ENCODE data around the gene STK39.
A peak's percentile ranks its signal among the peaks of the same experiment; 100 is the strongest.

The STK39 gene

DNA sequence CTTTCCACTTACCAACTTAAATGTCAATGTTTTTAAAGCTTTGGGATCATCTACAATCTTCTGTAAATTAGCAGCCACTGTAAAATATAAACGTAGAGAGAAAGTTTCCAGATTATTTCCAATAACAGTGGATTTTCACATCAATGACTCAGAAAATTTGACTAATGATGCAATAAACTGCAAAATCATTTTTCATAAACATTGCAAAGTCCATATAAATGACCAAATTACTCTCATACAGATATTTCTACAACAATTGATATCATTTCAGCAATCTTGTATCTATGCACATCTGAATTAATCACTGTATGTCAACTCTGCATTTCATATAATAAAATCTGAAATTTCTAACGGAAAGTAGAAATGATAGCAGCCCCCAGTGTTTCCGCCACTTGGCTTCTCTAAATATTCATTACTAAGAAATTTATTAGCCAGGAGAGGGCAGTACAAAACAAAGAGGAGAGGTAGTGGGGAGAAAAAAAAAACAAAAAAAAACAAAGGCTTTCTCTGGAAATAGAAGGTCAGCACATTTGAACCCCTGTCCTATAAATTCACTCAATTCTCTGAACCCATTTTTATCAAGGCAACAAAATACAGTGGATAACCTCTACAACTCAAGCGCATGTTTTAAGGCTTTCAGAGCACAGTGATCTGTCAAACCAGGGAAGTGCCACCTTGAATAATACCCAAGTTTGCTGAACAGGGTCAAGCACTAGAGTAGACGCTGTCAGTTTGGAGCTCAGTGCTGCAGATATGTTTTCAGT lies 282.6 kb downstream of the STK39 start:
- Mint-ChIP-seq H3K4me1 (peaks cover 17% of the 10 kb centered on the region), H3K36me3 (peaks cover 12% of the 10 kb centered on the region), H3K4me3 (no peak overlapping the region), H3K9me3 (no peaks in the 10 kb centered on the region), H3K27ac (no peak overlapping the region)
- DNase-seq (ENCODE audit: low spot score in 2 of 2) (no peak), ATAC-seq (no peak)

DNA sequence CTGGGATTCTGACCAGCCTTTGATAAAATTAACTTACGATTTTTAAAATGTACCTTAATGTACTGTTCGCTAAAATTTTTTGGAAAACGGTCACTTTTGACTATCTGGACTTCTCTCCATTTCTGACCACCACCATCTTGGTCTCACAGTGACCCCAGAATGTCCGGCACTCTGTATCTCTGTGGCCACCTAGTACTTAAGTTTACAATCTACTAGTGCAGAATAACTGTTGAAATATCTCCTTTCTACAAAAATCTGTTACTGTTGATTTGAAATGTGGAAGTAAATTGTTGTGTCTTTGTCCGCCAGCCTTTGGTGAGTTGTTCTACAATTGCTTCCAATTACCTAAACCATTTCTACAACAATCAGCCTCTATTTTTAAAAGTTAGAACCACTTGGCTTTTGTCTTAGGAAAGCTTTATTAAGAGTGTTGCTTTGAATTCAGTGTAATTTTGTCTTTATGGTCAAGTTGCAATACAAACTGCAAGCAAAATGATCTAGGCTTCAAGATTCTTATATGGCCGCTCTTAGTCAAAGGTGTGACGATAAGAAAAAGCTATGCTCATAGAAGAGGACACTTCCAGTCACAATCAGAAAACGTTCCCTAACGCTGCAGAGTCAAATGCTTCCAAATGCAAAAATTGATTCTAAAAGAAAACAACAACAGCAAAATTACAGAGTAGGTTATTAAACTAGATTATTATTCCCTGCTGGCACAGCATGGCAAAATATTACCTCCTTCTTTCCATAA lies 283.3 kb downstream of the STK39 start:
- DNase-seq (ENCODE audit: low spot score in 2 of 2) (no peak), ATAC-seq (no peak)
- no peaks in the 10 kb centered on the region for H3K9me3 Mint-ChIP-seq
- H3K27ac Mint-ChIP-seq: no peak overlapping the region
- no peak overlapping the region for H3K4me3 Mint-ChIP-seq
- peaks cover 12% of the 10 kb centered on the region for H3K36me3 Mint-ChIP-seq
- peaks cover 12% of the 10 kb centered on the region for H3K4me1 Mint-ChIP-seq

DNA sequence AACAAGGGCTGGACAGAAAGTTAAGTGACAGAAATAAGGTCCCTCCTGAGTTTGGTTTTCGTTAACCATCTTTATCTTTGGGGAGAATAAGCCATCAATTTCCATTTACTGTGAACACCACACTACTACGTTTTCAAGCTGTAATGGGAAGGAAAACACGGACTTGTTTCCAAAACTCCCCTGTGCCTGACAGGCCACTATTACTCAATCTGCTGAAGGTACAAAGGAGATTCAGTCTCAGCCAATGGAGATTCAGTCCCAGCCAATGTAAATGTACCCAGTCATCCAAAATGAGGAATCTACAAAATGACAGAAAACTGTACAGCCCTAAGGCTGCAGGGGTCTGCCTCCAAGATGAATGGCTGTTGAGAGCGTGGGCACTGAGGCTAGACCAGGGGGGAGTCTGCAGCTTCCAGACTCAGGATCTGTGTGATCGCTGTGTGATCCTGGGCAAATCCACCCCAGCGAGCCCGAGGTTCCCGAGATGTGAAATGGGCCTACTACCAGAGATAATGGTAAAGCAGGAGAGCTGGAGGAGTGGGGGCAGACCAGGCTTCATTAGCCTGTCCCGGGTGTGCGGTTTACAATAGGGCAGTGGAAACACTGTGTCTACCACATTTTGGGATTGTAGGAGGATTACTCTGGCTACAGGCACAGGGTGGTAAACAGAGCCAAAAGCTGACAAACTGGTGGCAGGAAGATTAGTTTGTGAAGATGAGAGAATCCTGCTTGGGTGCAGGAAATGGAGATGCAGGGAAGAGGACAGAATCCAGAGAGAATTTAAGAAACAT lies 284.8 kb downstream of the STK39 start:
- peaks cover 12% of the 10 kb centered on the region for H3K36me3 Mint-ChIP-seq

DNA sequence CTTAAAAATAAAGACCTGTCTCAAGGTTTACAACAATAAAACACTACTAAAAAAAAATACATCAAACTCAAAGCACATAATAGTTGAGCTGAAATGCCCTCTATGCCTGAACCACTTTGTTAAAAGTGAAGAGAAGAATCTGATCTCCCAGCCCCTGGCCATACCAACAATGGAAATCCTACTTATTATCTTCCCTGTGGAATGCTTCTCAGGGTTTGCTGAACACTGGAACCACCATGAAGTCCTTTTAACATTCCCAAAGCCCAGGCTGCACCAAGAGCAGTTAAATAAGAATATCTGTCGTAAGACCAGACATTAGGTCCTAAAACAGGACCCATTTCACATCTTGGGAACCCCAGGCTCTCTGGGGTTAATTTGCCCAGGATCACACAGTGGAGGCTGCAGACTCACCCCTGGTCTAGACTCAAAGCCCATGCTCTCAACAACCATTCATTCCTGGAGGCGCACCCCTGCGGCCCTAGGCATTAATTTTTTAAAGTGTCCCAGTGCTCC lies 285.8 kb downstream of the STK39 start:
- H3K27ac Mint-ChIP-seq: no peak overlapping the region
- no peak overlapping the region for H3K4me3 Mint-ChIP-seq
- DNase-seq (ENCODE audit: low spot score in 2 of 2) (no peak), ATAC-seq (no peak)
- peaks cover 12% of the 10 kb centered on the region for H3K4me1 Mint-ChIP-seq
- H3K9me3 Mint-ChIP-seq: no peaks in the 10 kb centered on the region
- H3K36me3 Mint-ChIP-seq: peaks cover 12% of the 10 kb centered on the region

More for the DNA sequence above, 284.8 kb downstream of the STK39 start:
- ATAC-seq (no peak), DNase-seq (ENCODE audit: low spot score in 2 of 2) (no peak)
- no peaks in the 10 kb centered on the region for H3K9me3 Mint-ChIP-seq
- peak overlapping the region; percentile 51 for H3K27ac Mint-ChIP-seq
- no peak overlapping the region for H3K4me3 Mint-ChIP-seq
- H3K4me1 Mint-ChIP-seq: peaks cover 12% of the 10 kb centered on the region

DNA sequence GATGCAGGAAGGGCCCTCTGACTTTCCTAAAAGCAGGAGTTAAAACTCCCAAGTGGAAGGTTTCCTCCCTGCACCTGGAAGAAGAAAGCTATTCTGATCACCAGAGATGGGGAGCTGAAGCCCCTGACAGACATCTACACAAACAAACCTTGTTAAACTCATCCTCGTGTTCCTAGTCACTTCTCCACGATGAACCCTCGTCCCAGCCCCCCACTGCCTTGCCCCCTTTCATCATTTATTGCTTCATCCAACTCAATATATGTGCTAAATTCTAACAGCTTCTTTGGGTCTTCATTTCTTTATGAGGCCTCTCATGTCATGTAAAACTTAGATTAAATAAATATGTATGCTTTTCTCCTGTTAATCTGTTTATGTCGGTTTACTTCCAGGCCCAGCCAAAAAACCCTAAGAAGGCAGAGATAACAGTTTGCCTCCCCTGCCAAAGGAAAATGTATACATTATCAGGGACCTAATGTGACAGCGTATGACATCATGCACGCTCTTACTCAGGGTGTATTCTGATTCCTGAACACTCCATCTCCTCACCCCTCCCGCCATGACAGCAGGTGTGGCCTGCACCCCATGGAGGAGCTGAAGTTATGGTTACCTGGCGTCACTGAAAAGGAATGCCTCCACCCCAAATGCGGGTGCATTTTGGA lies 287.2 kb downstream of the STK39 start:
- H3K27ac Mint-ChIP-seq: no peak overlapping the region
- ATAC-seq (no peak), DNase-seq (ENCODE audit: low spot score in 2 of 2) (no peak)
- H3K9me3 Mint-ChIP-seq: no peaks in the 10 kb centered on the region
- no peak overlapping the region for H3K4me3 Mint-ChIP-seq
- peaks cover 1% of the 10 kb centered on the region for H3K4me1 Mint-ChIP-seq
- H3K36me3 Mint-ChIP-seq: peaks cover 12% of the 10 kb centered on the region

DNA sequence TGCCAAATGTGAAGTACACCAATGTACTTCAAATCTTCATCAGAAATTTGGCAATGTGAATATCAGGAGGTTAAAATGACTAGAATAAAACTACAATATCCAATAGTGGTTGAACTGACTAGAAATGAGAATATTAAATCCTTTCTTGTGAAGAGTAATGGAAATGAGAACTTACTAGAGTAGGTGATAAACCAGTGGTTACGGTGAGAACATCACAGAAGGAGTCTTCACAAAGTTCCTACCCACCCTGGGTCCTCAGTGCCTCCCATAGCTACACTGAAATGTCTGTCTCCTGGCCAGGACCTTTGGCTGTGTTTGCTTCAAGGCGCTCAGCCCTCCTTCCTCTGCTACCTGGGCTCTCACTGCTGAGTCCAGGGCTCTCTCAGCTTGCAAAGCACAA lies 289.7 kb downstream of the STK39 start:
- Mint-ChIP-seq H3K36me3 (no peaks in the 10 kb centered on the region), H3K27ac (peak overlapping the region; percentile 1)

DNA sequence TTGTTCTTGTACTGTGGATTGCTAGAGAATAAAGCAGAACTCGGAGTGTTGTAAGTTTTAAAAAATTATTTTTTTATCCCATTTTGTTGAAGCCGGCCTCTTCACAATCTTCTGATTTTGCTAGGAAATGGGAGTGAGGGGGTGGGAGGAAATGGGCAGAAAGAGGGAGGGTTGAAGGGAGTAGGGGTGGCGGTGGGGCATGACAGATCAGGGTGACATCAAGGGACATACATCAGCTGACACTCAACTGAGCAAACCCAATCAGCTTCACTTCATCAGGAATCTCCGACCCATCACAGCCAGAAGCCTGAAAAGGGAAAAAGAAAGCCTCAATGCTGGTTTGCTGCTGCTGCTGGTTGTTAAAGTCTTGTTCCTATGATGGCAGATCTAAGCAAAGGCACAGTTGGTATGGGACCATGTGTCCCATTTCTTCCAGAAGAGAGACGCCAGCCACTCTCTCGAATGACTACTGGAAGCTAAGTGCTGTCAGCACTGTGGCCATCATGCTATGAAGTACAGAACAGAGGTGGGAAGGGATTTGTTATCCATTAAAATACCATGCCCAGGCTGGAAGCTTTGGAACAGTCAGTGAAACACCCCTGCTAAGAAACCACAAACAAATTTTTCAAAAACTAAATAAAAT lies 292.0 kb downstream of the STK39 start:
- H3K4me3 Mint-ChIP-seq: no peak overlapping the region
- ATAC-seq (no peak), DNase-seq (ENCODE audit: low spot score in 2 of 2) (no peak)
- peaks cover 2% of the 10 kb centered on the region for H3K9me3 Mint-ChIP-seq
- no peak overlapping the region for H3K27ac Mint-ChIP-seq
- no peaks in the 10 kb centered on the region for H3K36me3 Mint-ChIP-seq
- H3K4me1 Mint-ChIP-seq: no peaks in the 10 kb centered on the region

More for the DNA sequence above, 289.7 kb downstream of the STK39 start:
- no peak overlapping the region for H3K4me3 Mint-ChIP-seq
- H3K9me3 Mint-ChIP-seq: no peaks in the 10 kb centered on the region
- ATAC-seq (no peak), DNase-seq (ENCODE audit: low spot score in 2 of 2) (no peak)
- H3K4me1 Mint-ChIP-seq: no peaks in the 10 kb centered on the region

DNA sequence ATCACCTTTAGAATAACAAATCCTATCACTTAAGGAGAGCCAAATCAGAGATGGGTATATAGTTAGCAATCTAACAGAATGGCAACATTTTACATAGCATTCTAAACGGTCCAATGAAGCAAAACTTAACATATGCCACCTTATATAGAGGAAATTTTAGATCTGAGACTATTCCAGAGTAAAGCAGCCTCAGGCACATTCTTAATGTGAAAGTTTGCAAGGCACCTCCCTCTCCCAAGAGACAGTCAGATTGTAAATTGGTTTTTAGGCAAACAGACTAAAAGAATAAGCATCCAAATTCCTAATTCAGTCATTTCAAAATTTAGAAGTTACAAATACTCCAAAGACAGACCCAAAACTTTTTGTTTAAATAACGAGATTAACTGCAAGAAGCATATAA lies 292.9 kb downstream of the STK39 start:
- H3K36me3 Mint-ChIP-seq: no peaks in the 10 kb centered on the region
- no peak for DNase-seq (ENCODE audit: low spot score in 2 of 2)
- peaks cover 2% of the 10 kb centered on the region for H3K9me3 Mint-ChIP-seq
- no peak overlapping the region for H3K4me3 Mint-ChIP-seq
- no peak for ATAC-seq
- no peak overlapping the region for H3K27ac Mint-ChIP-seq
- H3K4me1 Mint-ChIP-seq: no peaks in the 10 kb centered on the region

DNA sequence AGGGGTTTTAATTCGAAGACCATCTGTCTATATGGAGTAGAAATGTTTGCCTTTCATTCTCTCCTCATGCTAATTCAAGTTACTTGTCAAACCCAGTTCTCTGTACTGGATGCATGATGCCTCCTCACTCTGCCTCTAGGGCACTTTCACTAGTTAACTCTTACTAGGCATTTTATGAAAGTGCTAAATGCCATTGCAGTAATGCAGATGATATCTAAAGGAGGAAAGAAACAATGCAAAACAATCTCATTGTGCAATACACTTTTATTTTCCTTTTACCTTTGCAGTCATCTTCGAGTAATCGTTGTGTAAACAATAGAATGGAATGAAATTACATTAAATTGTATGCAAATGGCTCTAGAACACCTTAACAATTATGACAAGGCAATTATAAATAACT lies 293.6 kb downstream of the STK39 start:
- Mint-ChIP-seq H3K9me3 (peaks cover 2% of the 10 kb centered on the region), H3K4me3 (no peak overlapping the region), H3K36me3 (no peaks in the 10 kb centered on the region)

DNA sequence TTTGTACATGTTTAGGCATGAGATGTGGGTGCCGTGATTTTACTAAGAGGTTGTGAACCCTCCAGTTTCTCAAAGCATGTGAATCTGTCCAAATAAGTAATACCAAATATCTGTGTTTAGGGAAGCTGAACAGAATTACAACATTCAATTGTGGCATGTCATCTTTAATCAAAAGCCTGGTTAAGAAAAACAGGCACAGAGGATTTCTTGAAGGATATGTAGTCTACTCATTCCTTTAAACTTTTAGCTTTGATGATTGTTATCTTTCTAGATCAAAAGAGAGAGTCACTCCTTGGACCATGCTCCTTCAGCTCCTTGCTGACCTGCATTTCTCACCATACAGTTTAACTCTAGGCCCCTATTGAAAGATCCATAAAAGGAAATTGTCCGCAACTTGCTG lies 296.8 kb downstream of the STK39 start:
- H3K4me1 Mint-ChIP-seq: no peaks in the 10 kb centered on the region
- H3K4me3 Mint-ChIP-seq: no peak overlapping the region
- peaks cover 2% of the 10 kb centered on the region for H3K9me3 Mint-ChIP-seq
- no peaks in the 10 kb centered on the region for H3K36me3 Mint-ChIP-seq
- H3K27ac Mint-ChIP-seq: no peak overlapping the region
- ATAC-seq: no peak
- DNase-seq (ENCODE audit: low spot score in 2 of 2): no peak

More for the DNA sequence above, 293.6 kb downstream of the STK39 start:
- Mint-ChIP-seq H3K4me1 (no peaks in the 10 kb centered on the region), H3K27ac (no peak overlapping the region)
- no peak for DNase-seq (ENCODE audit: low spot score in 2 of 2)
- no peak for ATAC-seq

DNA sequence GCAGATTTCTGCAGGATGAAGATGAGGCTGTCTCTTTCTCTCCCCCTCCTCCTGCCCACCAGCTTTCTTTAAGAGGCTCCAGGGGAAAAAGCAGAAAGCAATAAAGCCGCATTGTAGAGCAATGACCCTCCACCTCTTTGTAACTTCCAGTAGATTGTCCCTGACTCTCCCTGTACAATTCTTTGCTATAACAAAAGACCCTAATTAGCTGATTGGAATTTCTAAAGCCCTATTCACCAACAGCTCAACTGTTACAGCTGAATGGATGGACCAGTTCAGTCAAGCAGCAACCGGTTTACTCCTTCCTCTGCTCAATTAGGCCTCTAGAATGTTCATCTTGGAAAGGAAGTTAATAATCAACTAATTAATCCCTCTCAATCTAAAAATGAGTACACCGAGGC lies 301.0 kb downstream of the STK39 start:
- DNase-seq (ENCODE audit: low spot score in 2 of 2) (no peak), ATAC-seq (no peak)
- no peaks in the 10 kb centered on the region for H3K9me3 Mint-ChIP-seq
- no peak overlapping the region for H3K27ac Mint-ChIP-seq
- H3K4me1 Mint-ChIP-seq: no peaks in the 10 kb centered on the region
- H3K4me3 Mint-ChIP-seq: no peak overlapping the region
- H3K36me3 Mint-ChIP-seq: no peaks in the 10 kb centered on the region

DNA sequence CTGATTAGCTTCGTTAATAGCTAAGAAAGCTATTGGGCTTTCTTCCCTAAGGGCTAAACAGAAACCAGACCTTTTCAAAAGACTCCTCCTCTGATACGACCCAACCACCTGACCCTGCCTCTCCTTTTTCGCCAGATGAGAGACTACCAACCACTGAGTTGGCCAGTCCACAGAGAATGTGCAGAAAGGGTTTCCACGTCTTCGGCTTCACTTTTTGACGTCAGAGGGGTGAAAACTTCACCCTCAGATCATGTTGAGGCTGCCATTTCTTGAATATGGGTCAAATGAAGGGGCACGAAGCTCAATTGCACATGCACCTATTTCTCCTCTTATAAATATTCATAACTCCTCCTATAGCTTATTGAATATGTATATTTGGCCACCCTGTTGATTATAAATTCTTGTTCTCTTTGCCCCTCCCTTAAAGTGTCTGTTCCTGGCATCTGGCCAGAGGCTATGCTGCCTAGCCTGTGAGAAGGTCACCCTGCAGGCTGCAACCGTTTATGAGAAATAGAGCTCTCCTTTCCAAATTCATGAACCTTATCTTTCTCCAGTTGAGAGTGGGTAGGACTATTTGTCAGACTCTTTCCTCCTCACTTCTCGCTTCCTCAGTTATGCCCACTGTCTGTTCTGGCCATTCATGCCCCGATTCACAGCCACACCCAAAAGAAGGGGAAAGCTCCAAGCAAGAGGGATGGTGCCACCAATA lies 301.6 kb downstream of the STK39 start:
- Mint-ChIP-seq H3K36me3 (no peaks in the 10 kb centered on the region), H3K4me1 (no peaks in the 10 kb centered on the region), H3K4me3 (no peak overlapping the region), H3K9me3 (no peaks in the 10 kb centered on the region), H3K27ac (no peak overlapping the region)
- ATAC-seq (no peak), DNase-seq (ENCODE audit: low spot score in 2 of 2) (no peak)

DNA sequence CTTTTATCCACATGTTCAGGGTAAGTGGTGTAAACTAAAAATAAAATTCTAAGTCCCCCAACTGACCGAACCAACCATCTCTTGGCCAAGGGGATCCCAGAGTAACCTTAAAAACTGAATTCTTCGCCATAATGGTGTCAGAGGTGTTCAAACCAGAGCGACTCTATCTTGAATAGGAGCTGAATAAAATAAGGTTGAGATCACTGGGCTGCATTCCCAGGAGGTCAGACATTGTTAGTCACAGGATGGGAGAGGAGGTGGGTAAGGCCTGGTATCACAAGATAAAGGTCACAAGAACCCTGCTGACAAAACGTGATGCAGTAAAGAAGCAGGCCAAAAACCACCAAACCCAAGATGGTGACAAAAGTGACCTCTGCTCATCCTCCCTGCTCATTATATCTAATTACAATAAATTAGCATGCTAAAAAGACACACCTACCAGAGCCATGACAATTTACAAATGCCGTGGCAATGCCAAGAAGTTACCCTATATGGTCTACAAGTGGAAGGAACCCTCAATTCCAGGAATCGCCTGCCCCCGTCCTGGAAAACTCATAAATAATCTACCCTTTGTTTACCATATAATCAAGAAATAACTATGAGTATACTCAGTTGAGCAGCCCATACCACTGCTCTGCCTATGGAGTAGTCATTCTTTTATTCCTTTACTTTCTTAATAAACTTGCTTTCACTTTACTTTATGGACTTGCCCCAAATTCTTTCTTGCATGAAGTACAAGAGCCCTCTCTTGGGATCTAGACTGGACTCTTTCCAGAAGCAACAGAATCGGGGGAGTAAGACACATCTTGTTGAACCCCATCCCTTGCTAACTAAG lies 302.4 kb downstream of the STK39 start:
- no peak overlapping the region for H3K4me3 Mint-ChIP-seq

More for the DNA sequence above, 302.4 kb downstream of the STK39 start:
- DNase-seq (ENCODE audit: low spot score in 2 of 2): no peak
- Mint-ChIP-seq H3K27ac (no peak overlapping the region), H3K9me3 (no peaks in the 10 kb centered on the region), H3K36me3 (no peaks in the 10 kb centered on the region), H3K4me1 (no peaks in the 10 kb centered on the region)
- ATAC-seq: no peak
